Neural cell (in vitro differentiated cells): Measurements from ENCODE around the gene PGS1. TPM values are rescaled to one million over a fixed set of nuclear protein-coding genes. Genes with fewer than 3 reads are reported as not detected.

Experiments
- H2AFZ ChIP-seq: fragments of 200-600, 300-800 bp; sonication (generic), shearing (Covaris generic); 2 replicates; pipeline ENCODE4 v1.6.0; 2014; ENCODE audit warnings: low read depth, mild to moderate bottlenecking, antibody characterized with exemption, low read length, moderate library complexity
- H3F3A ChIP-seq: fragments of 200-600 bp; shearing (Covaris generic); 2 replicates; pipeline ENCODE4 v1.6.1; 2016; ENCODE audit warnings: mild to moderate bottlenecking, moderate library complexity, mixed read lengths, antibody characterized with exemption, low read length; ENCODE audit not compliant: insufficient read depth, poor library complexity, severe bottlenecking
- H3K27ac ChIP-seq: fragments of 200-600, 300-800 bp; sonication (generic), shearing (Covaris generic); 2 replicates; pipeline ENCODE4 v1.5.1; 2014; ENCODE audit warnings: mild to moderate bottlenecking, low read length, moderate library complexity
- H3K27me3 ChIP-seq: fragments of 300-800, 200-600 bp; sonication (generic), shearing (Covaris generic); 2 replicates; pipeline ENCODE4 v1.6.0; 2014; ENCODE audit warnings: mild to moderate bottlenecking, low read depth, low read length, moderate library complexity; ENCODE audit not compliant: insufficient read depth
- H3K36me3 ChIP-seq: fragments of 300-800, 200-600 bp; sonication (generic), shearing (Covaris generic); 2 replicates; pipeline ENCODE4 v1.5.1; 2014; ENCODE audit warnings: mild to moderate bottlenecking, antibody characterized with exemption, low read length, moderate library complexity; ENCODE audit not compliant: insufficient read depth
- H3K4me2 ChIP-seq: fragments of 300-800, 200-600 bp; sonication (generic), shearing (Covaris generic); 2 replicates; pipeline ENCODE4 v1.6.0; 2014; ENCODE audit warnings: mild to moderate bottlenecking, low read length
- H3K4me3 ChIP-seq: fragments of 300-800, 200-600 bp; sonication (generic), shearing (Covaris generic); 2 replicates; pipeline ENCODE4 v1.5.1; 2014; ENCODE audit warnings: mild to moderate bottlenecking, low read length, moderate library complexity
- H3K79me2 ChIP-seq: fragments of 200-600 bp; shearing (Covaris generic); replicated peaks from 2 replicates; pipeline ENCODE4 v1.6.0; 2014; ENCODE audit warnings: mild to moderate bottlenecking, low read length, moderate library complexity; ENCODE audit not compliant: insufficient read depth
- H3K9ac ChIP-seq: fragments of 300-800, 200-600 bp; sonication (generic), shearing (Covaris generic); 2 replicates; pipeline ENCODE4 v1.6.1; 2016; ENCODE audit warnings: mild to moderate bottlenecking, low read length, mixed read lengths
- H3K9me2 ChIP-seq: fragments of 200-600 bp; shearing (Covaris generic); 2 replicates; pipeline ENCODE4 v1.6.1; 2016; ENCODE audit warnings: mild to moderate bottlenecking, low read length, mixed read lengths; ENCODE audit not compliant: insufficient read depth
- H3K9me3 ChIP-seq: fragments of 200-600, 300-800 bp; sonication (generic), shearing (Covaris generic); 2 replicates; pipeline ENCODE4 v1.6.1; 2016; ENCODE audit warnings: mild to moderate bottlenecking, mixed run types, low read length, moderate library complexity, mixed read lengths
- H4K20me1 ChIP-seq: fragments of 200-600 bp; shearing (Covaris generic); 2 replicates; pipeline ENCODE4 v1.6.1; 2016; ENCODE audit warnings: mild to moderate bottlenecking, mixed run types; ENCODE audit not compliant: insufficient read depth
- CTCF ChIP-seq: fragments of 450-650 bp; IDR thresholded peaks from 2 replicates; pipeline ENCODE4 v1.5.1; 2014; ENCODE audit warnings: antibody characterized with exemption, mild to moderate bottlenecking, moderate library complexity; ENCODE audit not compliant: poor library complexity, severe bottlenecking
- EP300 ChIP-seq: fragments of 450-650 bp; conservative IDR thresholded peaks from 2 replicates; pipeline ENCODE4 v1.6.1; 2014; ENCODE audit warnings: antibody characterized with exemption, mild to moderate bottlenecking, moderate library complexity; ENCODE audit not compliant: poor library complexity, severe bottlenecking
- EZH2 ChIP-seq: fragments of 200-600, 300-800 bp; shearing (Covaris generic), sonication (generic); IDR thresholded peaks from 2 replicates; pipeline ENCODE4 v1.6.1; 2014; ENCODE audit warnings: antibody characterized with exemption, low read length, borderline replicate concordance, mild to moderate bottlenecking; ENCODE audit not compliant: insufficient read depth, poor library complexity, severe bottlenecking
- MXI1 ChIP-seq: fragments of 450-650 bp; conservative IDR thresholded peaks from 2 replicates; pipeline ENCODE4 v1.6.1; 2014; ENCODE audit warnings: antibody characterized with exemption, mild to moderate bottlenecking; ENCODE audit not compliant: poor library complexity, severe bottlenecking
- POLR2AphosphoS5 ChIP-seq: IDR thresholded peaks from 2 replicates; pipeline ENCODE4 v1.6.1; 2012
- RAD21 ChIP-seq: fragments of 450-650 bp; conservative IDR thresholded peaks from 2 replicates; pipeline ENCODE4 v1.6.1; 2014; ENCODE audit warnings: antibody characterized with exemption, mild to moderate bottlenecking, moderate library complexity
- REST ChIP-seq: IDR thresholded peaks from 2 replicates; pipeline ENCODE4 v1.6.1; 2012; ENCODE audit warnings: borderline replicate concordance
- SMC3 ChIP-seq: fragments of 450-650 bp; conservative IDR thresholded peaks from 2 replicates; pipeline ENCODE4 v1.6.1; 2014; ENCODE audit warnings: antibody characterized with exemption, mild to moderate bottlenecking, moderate library complexity; ENCODE audit not compliant: poor library complexity
- TAF1 ChIP-seq: IDR thresholded peaks from 2 replicates; pipeline ENCODE4 v1.6.1; 2012; ENCODE audit warnings: low read depth
- polyA plus RNA-seq: library from polyadenylated mRNA; depleted of rRNA; stranded (reverse); fragments of >200 nt; gene quantifications from 2 replicates; pipeline ENCODE4 v1.2.3, GENCODE V29; 2014

PGS1 gene
- polyA plus RNA-seq, 1 donor from 2014 or later = 65.7 TPM

GRCh38 chr17:78418326-78419026 lies 40.0 kb downstream of the PGS1 start:
- Histone ChIP-seq H3K4me2 (no peak overlapping the region), H3K36me3 (no peaks in the 10 kb centered on the region), H3K27me3 (no peaks in the 10 kb centered on the region), H3K4me3 (no peak overlapping the region), H3K9ac (no peak overlapping the region), H3F3A (no peaks in the 10 kb centered on the region), H4K20me1 (no peaks in the 10 kb centered on the region), H3K27ac (no peak overlapping the region), H2AFZ (no peak overlapping the region), H3K9me2 (no peaks in the 10 kb centered on the region), H3K79me2 (no peaks in the 10 kb centered on the region), H3K9me3 (no peaks in the 10 kb centered on the region)
- TF ChIP-seq TAF1 (no peak), REST (no peak), RAD21 (no peak), POLR2AphosphoS5 (no peak), MXI1 (no peak), EP300 (no peak), EZH2 (no peak), SMC3 (no peak)

GRCh38 chr17:78419970-78420815 lies 41.7 kb downstream of the PGS1 start:
- Histone ChIP-seq H3K9ac (no peak overlapping the region), H2AFZ (no peak overlapping the region), H3K4me2 (no peak overlapping the region), H3K36me3 (no peaks in the 10 kb centered on the region), H3K27ac (no peak overlapping the region), H4K20me1 (no peaks in the 10 kb centered on the region), H3K27me3 (no peaks in the 10 kb centered on the region), H3K9me2 (no peaks in the 10 kb centered on the region), H3K4me3 (no peak overlapping the region), H3F3A (no peaks in the 10 kb centered on the region), H3K9me3 (no peaks in the 10 kb centered on the region), H3K79me2 (no peaks in the 10 kb centered on the region)
- TF ChIP-seq POLR2AphosphoS5 (no peak), MXI1 (no peak), EZH2 (no peak), SMC3 (no peak), EP300 (no peak), CTCF (no peak), TAF1 (no peak), RAD21 (no peak), REST (no peak)
